NCI-H2196 treated with DMSO at 0.1 percent for 48 hours (cell line): Measurements from ENCODE around the gene WDR90.

Experiments
- DNase-seq: peaks from one replicate; lab custom pipeline; 2025; ENCODE audit not compliant: unreplicated experiment; lab: John Stamatoyannopoulos, UW

Gene WDR90

GRCh38 chr16:648781-649589 is at the start of gene WDR90:
Gene WDR90, plus strand, starts transcription at chr16:649365. Its CDS starts 52 bp downstream, at chr16:649417.
- DNase-seq: peak; percentile 80

- DNase-seq: no peak
These were observed 48.4 kb upstream of the WDR90 start for GRCh38 chr16:600781-601180.

- no peak for DNase-seq
These were observed 45.2 kb upstream of the WDR90 start for GRCh38 chr16:603933-604332.

- DNase-seq: no peak
These were observed 42.4 kb upstream of the WDR90 start for GRCh38 chr16:606656-607307.

- no peak for DNase-seq
These were observed 41.1 kb upstream of the WDR90 start for GRCh38 chr16:608019-608418.

GRCh38 chr16:609316-609715 is 39.8 kb upstream of the WDR90 start:
- DNase-seq: no peak

- no peak for DNase-seq
These were observed 39.2 kb upstream of the WDR90 start for GRCh38 chr16:609984-610383.

- peak; percentile 23 for DNase-seq
These were observed 38.4 kb upstream of the WDR90 start for GRCh38 chr16:610513-611381.

GRCh38 chr16:615122-615521 is 34.0 kb upstream of the WDR90 start:
- DNase-seq: no peak

GRCh38 chr16:616733-617586 is 32.2 kb upstream of the WDR90 start:
- DNase-seq: no peak

- no peak for DNase-seq
These were observed 31.3 kb upstream of the WDR90 start for GRCh38 chr16:617855-618254.

- no peak for DNase-seq
These were observed 29.6 kb upstream of the WDR90 start for GRCh38 chr16:619476-620100.

- no peak for DNase-seq
These were observed 28.3 kb upstream of the WDR90 start for GRCh38 chr16:620700-621525.

- no peak for DNase-seq
These were observed 27.5 kb upstream of the WDR90 start for GRCh38 chr16:621526-622105.

- no peak for DNase-seq
These were observed 26.3 kb upstream of the WDR90 start for GRCh38 chr16:622920-623280.

- no peak for DNase-seq
These were observed 24.6 kb upstream of the WDR90 start for GRCh38 chr16:624526-625070.

- DNase-seq: no peak
These were observed 23.8 kb upstream of the WDR90 start for GRCh38 chr16:625117-625976.
